DND-41 (cell line): ENCODE results near the gene FAM184B.

Experiments used
- ATAC-seq: fragments of 200-7000 bp; cut with Tn5 transposase; 3 replicates; pipeline ENCODE4 v1.9.1; 2021; ENCODE audit warnings: low read depth; ENCODE audit not compliant: insufficient read depth
- DNase-seq: peaks from one replicate; pipeline ENCODE4 v3.0.0-alpha.2; 2020
- H2AFZ ChIP-seq: 2 replicates; pipeline ENCODE4 v1.6.0; 2012; ENCODE audit warnings: low read depth, low read length
- H3K27ac ChIP-seq: 2 replicates; pipeline ENCODE4 v1.5.1; 2012; ENCODE audit warnings: low read length, inconsistent platforms
- H3K27me3 ChIP-seq: fragments of 200-600 bp; sonication (generic); 2 replicates; pipeline ENCODE4 v1.6.0; 2012; ENCODE audit warnings: low read length, mild to moderate bottlenecking, inconsistent platforms; ENCODE audit not compliant: insufficient read depth, poor library complexity
- H3K36me3 ChIP-seq: 2 replicates; pipeline ENCODE4 v1.5.1; 2012; ENCODE audit warnings: low read length, inconsistent platforms; ENCODE audit not compliant: insufficient read depth
- H3K4me1 ChIP-seq: 2 replicates; pipeline ENCODE4 v1.5.1; 2012; ENCODE audit warnings: mild to moderate bottlenecking, low read length; ENCODE audit not compliant: insufficient read depth
- H3K4me2 ChIP-seq: 2 replicates; pipeline ENCODE4 v1.6.0; 2012; ENCODE audit warnings: mild to moderate bottlenecking, moderate library complexity, low read length, inconsistent platforms; ENCODE audit not compliant: insufficient read depth
- H3K4me3 ChIP-seq, 2 experiments: fragments of 200-600 bp in 1 of 2; shearing (Covaris generic) in 1 of 2; 2 replicates each; pipeline ENCODE4 v1.5.1; 2012 to 2016; ENCODE audit warnings: inconsistent platforms in 2 of 2, low read length in 2 of 2, mild to moderate bottlenecking in 2 of 2, low read depth in 1 of 2, moderate library complexity in 1 of 2
- H3K79me2 ChIP-seq: 2 replicates; pipeline ENCODE4 v1.6.0; 2012; ENCODE audit warnings: low read length, inconsistent platforms; ENCODE audit not compliant: insufficient read depth
- H3K9ac ChIP-seq: 2 replicates; pipeline ENCODE4 v1.6.0; 2012; ENCODE audit warnings: low read depth, mild to moderate bottlenecking, inconsistent platforms, low read length, moderate library complexity
- H3K9me3 ChIP-seq: 2 replicates; pipeline ENCODE4 v1.5.1; 2012; ENCODE audit warnings: low read length, moderate library complexity, mild to moderate bottlenecking, inconsistent platforms; ENCODE audit not compliant: insufficient read depth, severe bottlenecking
- H4K20me1 ChIP-seq: 2 replicates; pipeline ENCODE4 v1.6.0; 2012; ENCODE audit warnings: low read length; ENCODE audit not compliant: insufficient read depth
- EZH2 ChIP-seq: IDR thresholded peaks from 3 replicates; pipeline ENCODE4 v1.6.1; 2012; ENCODE audit warnings: borderline replicate concordance, low read depth, mild to moderate bottlenecking, moderate library complexity, low read length, inconsistent platforms; ENCODE audit not compliant: severe bottlenecking
- TF ChIP-seq, protein P1 (sequence below): IDR thresholded peaks from 2 replicates; pipeline ENCODE4 v1.5.1; 2012; ENCODE audit warnings: borderline replicate concordance, low read length, moderate library complexity, mild to moderate bottlenecking; ENCODE audit not compliant: poor library complexity, severe bottlenecking; ENCODE audit errors: extremely low read depth

The FAM184B gene

DNA sequence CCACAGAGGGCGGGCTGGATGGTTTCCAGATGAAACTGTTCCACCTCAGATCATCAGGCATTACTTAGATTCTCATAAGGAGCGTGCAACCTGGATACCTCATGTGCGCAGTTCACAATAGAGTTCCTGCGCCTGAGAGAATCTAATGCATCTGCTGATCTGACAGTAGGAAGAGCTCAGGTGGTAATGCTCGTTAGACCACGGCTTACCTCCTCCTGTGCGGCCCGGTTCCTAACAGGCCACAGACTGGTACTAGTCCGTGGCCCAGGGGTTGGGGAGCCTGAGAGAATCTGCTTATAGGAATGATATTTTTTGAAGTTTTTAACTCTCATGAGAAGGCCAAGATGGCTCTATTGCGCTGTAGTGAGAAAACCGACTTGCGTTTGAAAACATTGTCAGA is 34.7 kb upstream of the FAM184B start:
- Histone ChIP-seq H3K27me3 (no peaks in the 10 kb centered on the region), H3K27ac (no peak overlapping the region), H3K4me1 (peaks cover 38% of the 10 kb centered on the region), H3K9ac (no peak overlapping the region), H3K9me3 (no peaks in the 10 kb centered on the region), H3K4me3 (no peak overlapping the region), H3K36me3 (peaks cover 86% of the 10 kb centered on the region), H2AFZ (no peak overlapping the region), H4K20me1 (peaks cover 25% of the 10 kb centered on the region), H3K79me2 (peaks cover 97% of the 10 kb centered on the region), H3K4me2 (peak overlapping the region; percentile 39; the same call in 1 of the 2 replicates)
- DNase-seq (no peak), ATAC-seq (no peak)
- TF ChIP-seq EZH2, result no peak
- TF ChIP-seq, protein P1, sequence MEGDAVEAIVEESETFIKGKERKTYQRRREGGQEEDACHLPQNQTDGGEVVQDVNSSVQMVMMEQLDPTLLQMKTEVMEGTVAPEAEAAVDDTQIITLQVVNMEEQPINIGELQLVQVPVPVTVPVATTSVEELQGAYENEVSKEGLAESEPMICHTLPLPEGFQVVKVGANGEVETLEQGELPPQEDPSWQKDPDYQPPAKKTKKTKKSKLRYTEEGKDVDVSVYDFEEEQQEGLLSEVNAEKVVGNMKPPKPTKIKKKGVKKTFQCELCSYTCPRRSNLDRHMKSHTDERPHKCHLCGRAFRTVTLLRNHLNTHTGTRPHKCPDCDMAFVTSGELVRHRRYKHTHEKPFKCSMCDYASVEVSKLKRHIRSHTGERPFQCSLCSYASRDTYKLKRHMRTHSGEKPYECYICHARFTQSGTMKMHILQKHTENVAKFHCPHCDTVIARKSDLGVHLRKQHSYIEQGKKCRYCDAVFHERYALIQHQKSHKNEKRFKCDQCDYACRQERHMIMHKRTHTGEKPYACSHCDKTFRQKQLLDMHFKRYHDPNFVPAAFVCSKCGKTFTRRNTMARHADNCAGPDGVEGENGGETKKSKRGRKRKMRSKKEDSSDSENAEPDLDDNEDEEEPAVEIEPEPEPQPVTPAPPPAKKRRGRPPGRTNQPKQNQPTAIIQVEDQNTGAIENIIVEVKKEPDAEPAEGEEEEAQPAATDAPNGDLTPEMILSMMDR, result no peak

DNA sequence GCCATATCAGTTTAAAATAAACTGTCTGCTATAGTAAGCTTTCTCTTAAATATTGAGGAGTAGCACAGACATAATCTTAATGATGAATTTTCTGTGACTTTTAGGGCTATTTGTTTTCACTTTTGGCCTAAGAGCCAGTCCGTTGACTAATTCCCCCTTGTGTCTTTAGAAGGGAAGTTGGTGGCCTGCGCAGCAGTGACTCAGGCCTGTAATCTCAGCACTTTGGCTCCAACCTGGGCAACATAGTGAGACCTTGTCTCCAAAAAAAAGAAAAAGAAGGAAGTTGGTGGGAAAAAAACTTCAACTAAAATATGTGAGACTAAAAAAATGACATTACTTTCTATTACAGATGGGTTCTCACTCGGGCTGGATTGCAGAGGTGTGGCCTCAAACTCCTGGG is 32.7 kb upstream of the FAM184B start:
- Histone ChIP-seq H3K27me3 (no peaks in the 10 kb centered on the region), H4K20me1 (peaks cover 35% of the 10 kb centered on the region), H3K27ac (no peak overlapping the region), H3K4me2 (peak overlapping the region; percentile 81; the same call in 1 of the 2 replicates), H3K9me3 (no peaks in the 10 kb centered on the region), H3K79me2 (peaks cover 98% of the 10 kb centered on the region), H3K4me1 (peaks cover 40% of the 10 kb centered on the region), H3K36me3 (peaks cover 69% of the 10 kb centered on the region), H3K4me3 (peak overlapping the region in 1 of 2 experiments; percentile 16; a peak in 1 of 4 replicates), H2AFZ (no peak overlapping the region), H3K9ac (no peak overlapping the region)
- DNase-seq, result no peak
- TF ChIP-seq EZH2, result no peak
- TF ChIP-seq, protein P1, result no peak
- ATAC-seq, result no peak

DNA sequence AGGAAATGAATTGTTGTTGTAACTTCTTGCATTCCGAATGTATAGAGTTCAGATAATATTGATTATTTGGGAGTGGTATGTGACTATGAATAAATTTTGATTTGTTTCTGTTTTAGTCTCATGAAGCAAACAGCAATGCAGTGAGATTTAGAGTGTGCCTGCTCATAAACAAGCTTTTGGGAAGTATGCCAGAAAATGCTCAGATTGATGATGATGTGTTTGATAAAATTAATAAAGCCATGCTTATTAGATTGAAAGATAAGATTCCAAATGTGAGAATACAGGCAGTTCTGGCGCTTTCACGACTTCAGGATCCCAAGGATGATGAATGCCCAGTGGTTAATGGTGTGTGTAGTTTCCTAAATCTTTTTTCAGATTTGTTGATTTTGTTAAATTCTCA is 31.4 kb upstream of the FAM184B start:
- H3K27ac ChIP-seq, result peak overlapping the region; percentile 97; the same call in 1 of the 2 replicates
- H3K4me3 ChIP-seq, result peak overlapping the region; percentile 77 to 95; a peak in 3 of 4 replicates
- H4K20me1 ChIP-seq, result peaks cover 47% of the 10 kb centered on the region

More for the DNA sequence above, 31.4 kb upstream of the FAM184B start:
- ATAC-seq (no peak), DNase-seq (no peak)
- H3K36me3 ChIP-seq, result peaks cover 67% of the 10 kb centered on the region
- no peaks in the 10 kb centered on the region for H3K9me3 ChIP-seq
- no peak overlapping the region for H2AFZ ChIP-seq
- no peaks in the 10 kb centered on the region for H3K27me3 ChIP-seq
- H3K4me1 ChIP-seq, result peaks cover 54% of the 10 kb centered on the region
- TF ChIP-seq, protein P1, result no peak
- no peak for TF ChIP-seq EZH2
- peak overlapping the region; percentile 92 for H3K9ac ChIP-seq
- peaks cover 98% of the 10 kb centered on the region for H3K79me2 ChIP-seq
- peak overlapping the region; percentile 81 for H3K4me2 ChIP-seq
